GM03348 (cell line): ENCODE data around the gene HSP90B1.

Experiments used
- DNase-seq: peaks from one replicate; pipeline ENCODE4 v3.0.0; 2012; ENCODE audit warnings: low spot score

Gene HSP90B1

DNA sequence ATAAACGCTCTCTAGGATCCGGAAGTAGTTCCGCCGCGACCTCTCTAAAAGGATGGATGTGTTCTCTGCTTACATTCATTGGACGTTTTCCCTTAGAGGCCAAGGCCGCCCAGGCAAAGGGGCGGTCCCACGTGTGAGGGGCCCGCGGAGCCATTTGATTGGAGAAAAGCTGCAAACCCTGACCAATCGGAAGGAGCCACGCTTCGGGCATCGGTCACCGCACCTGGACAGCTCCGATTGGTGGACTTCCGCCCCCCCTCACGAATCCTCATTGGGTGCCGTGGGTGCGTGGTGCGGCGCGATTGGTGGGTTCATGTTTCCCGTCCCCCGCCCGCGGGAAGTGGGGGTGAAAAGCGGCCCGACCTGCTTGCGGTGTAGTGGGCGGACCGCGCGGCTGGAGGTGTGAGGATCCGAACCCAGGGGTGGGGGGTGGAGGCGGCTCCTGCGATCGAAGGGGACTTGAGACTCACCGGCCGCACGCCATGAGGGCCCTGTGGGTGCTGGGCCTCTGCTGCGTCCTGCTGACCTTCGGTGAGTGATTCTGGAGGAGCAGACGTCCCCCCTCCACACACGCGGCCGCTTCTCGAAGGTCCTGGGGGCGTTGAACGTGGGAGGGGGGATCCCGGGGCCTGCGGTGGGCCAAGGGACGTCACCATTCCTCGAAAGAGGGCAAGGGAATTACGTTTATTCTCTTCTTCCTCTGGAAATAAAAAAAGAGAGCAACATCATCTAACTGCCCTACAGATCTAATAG, at the start of gene HSP90B1:
Gene HSP90B1, plus strand, starts transcription at position 377 of the 753 bp plus-strand sequence. Its CDS starts 106 bp downstream, at position 483.
- DNase-seq = peak; percentile 100

DNA sequence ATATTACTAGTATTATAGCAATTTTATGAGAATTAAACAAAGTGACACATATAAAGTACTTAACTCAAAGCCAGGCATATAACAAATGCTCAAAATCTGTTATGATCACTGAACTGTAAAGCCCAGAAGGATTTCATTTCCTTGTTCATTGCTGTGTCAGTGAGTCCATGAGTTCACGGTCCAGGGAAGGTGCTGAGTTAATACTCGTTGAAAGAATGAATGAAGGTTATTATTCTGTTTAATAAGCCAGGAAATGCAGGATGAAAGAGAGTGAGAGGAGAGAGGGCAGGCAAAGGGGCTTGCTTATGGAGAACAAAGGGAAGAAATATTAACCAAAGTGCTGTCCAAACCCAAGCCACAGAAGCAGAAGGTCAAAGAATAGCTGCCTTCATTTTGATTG, 48.9 kb upstream of the HSP90B1 start:
- no peak for DNase-seq

DNA sequence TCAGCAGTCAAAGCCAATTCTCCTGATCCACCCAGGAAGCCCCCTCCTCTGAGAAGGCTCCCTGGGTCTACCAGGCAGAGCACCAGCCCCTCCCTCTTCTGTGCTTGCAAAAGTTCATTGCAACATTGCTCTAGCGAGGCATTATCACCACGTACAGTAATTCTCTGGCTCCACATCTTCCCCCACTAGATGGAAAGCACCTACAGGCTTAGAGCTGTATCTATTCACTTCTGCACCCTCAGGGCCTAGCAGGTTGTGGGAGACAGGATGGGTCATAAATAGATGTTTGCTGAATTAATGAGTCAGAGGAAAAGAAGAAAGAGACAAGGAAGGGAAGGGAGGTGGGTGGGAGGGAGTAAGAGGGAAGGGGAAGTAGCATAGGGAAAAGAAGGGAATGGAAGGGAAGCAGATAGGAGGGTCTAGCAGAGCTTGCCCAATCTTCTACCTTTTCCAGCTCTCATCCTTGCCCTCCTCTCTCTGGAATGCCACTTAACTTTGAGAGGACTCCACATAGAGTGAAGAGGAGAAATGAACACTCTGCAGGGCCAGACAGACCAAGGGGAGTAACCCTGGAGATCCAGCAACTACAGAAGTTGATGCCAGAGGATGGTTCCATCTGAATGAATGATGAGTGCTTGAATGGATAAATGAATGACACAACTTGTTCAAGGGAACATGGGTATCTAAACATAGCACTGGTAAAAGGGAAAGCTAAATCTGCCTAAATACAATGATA, 47.2 kb upstream of the HSP90B1 start:
- no peak for DNase-seq

DNA sequence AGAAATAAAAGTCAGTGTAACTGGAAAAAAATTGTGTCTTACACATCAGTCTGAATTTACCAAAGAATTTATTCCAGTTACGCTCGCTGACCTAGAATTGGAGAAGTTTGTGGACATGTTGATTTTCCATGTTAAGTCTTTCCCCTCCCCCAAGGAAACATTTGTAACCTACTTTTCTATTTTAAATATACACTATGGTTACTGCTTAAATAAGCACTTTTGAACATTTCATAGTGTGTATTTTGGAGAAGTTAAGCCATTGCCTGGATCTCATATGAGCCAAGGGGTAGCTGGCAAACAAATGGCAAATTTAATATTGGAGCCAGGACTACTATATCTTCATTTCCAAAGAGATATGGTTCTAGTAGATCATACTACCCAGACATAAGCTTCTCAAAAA, 46.3 kb upstream of the HSP90B1 start:
- no peak for DNase-seq

DNA sequence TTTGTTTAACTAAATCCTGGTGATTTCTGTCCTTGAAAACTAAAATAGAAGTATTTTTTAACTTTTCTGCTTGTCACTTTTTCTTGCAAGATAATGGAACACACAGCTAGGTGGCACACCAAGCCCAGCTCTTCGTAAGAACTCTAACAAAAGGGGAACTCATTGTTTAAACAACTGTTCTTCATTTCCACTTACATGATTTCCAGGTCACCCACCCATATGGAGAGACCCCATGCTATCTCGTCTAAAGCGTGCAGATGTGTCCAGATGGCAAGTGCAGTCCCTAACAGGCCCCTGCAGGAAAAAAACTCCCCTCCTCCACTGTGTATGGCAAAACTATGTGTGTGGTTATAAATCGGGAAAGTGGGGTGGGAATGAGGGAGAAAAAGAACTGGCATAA, 45.9 kb upstream of the HSP90B1 start:
- DNase-seq = peak; percentile 68

DNA sequence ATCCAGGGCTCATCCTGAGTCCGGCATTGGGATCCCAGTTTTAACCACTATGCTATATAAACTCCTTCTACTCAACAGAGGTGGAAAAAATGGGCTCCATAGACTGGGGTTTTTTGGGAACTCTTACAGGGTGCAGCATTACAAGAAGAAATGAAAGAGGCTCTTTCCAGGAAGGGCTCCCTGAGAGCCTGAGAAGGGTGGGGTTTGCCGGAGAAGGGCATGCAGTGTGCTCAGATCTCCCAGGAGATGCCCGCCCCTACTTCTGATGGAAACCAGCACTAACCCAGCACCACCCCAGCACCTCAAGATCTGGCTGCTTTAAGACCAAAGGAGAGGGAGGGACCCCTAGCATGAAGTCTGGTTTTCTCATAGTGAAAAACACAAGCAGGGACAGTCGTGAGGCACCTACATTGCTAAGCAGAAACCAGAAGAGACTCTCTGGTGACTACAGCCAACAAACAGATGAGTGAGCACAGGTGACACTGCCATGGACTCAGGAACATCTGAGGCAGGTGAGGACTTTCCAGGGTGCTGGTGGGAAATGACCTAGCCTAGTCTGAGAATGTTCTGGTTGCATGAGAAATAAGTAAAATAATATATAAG, 43.9 kb upstream of the HSP90B1 start:
- no peak for DNase-seq

DNA sequence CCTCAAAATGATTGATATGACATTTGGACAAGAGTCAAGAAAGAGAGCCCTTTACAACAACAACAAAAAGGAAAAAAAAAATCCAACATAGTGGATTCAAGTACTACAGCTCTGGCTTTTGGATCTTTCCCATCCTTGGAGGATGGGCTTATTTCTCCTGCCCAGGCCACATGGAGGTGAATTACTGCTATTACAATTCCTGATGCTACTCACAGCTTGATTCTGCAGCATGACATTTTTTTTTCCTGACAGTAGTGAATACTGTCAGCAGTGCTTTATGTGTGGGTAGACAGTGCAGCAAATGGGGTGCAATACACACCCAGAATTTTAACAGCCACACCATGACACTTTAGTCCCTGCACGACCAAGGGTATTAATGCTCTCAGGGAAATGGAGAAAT, 42.5 kb upstream of the HSP90B1 start:
- no peak for DNase-seq

DNA sequence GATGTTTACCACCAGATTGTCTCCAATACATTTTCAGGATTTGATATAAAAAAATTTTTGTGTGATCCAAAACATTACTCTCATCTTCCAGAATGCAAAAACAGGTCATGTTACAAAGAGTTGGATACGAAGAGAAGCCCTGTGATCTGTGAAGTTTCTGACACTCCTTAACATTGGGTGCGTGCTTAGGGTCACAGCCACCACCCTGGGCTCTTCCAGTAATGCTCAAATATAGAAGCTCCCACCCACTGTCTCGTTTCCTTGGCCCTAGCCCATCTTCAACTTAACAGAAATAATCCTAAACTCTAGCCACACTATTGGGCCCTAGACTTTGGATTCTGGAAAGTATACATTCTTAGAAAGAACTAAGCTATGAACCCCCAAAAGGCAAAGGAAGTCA, 32.9 kb upstream of the HSP90B1 start:
- DNase-seq = no peak

DNA sequence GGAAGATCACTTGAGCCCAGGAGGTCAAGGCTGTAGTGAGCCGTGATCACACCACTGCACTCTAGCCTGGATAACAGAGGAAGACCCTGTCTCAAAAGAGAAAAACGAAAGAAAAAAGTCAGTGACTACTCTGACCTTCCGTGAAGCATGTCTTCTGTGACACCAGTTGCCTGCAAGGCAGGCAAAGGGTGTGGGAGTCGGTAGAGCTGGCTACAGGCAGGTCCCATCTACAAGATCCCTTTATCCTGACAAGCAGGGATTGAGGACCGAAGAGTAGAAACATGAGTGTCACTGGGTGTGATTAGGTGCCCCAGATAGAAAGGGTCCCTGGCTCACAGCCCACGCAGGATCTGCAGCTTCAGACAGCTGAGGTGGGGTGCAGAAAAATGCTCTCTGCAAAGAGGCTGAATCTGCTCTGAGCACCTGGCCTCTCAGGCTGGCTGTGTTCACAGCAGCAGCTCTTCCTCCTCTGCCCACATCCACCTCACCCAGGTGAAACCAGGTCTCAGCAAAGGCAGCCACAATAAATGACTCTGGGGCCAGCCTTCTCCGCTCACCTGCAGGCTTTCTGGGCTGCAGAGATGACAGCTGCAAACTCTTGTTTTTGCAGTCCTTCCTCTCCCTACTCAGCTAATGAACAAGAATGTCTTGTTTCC, 28.6 kb upstream of the HSP90B1 start:
- DNase-seq = no peak

DNA sequence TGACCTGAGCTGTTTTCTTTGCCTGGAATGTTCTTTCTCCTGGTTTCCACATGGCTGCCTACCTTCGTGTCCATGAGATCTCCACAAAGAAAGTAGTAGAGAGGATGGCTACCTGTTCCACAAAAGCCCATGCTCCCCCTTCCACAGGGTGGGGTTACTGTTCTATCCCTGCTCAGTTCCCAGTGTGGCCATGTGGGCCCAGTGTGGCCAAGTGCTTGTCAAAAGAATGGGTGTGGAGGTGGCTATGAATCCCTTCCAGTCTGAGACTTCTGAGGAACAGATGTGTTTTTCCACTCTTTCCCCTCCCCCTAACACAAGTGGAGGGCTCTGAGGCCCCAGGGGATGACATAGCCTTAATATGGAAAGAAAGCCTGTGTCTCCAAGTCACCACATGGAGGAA, 26.2 kb upstream of the HSP90B1 start:
- no peak for DNase-seq

DNA sequence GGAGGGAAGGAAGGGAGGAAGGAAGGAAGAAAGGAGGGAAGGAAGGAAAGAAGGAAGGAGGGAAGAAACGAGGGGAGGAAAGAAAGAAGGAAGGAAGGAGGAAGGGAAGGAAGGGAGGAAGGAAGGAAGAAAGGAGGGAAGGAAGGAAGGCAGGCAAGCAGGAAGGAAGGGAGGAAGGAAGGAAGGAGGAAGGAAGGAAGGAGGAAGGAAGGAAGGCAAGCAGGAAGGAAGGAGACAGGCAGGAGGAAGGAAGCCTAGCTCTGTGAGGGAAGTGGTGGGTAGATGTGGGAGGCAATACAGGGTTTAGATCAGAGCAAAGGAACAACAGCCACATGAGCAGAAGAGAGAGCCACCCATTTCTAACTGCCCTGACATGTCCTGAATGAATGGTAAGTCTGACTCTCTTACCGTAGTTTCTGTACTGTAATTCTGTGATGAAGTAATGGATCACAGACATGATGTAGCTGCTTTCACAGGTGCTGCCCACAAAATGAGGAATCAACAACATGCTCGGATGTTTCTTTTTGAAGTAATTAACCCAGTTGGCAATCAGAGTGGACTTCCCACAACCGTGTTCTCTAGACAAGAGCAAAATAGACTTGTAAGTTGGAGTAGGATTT, 24.4 kb upstream of the HSP90B1 start:
- DNase-seq = no peak

DNA sequence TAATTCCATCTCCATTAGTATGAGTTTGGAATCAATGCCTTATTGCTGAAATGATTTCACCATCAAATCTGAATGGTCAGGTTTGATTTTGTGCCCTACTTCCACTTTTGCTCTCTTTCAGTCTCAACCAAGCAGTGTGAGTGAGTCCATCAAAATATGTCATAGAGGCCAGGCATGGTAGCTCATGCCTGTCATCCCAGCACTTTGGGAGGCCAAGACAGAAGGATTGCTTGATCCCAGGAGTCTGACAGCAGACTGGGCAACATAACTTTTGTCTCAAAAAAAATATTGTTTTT, 22.0 kb upstream of the HSP90B1 start:
- no peak for DNase-seq

DNA sequence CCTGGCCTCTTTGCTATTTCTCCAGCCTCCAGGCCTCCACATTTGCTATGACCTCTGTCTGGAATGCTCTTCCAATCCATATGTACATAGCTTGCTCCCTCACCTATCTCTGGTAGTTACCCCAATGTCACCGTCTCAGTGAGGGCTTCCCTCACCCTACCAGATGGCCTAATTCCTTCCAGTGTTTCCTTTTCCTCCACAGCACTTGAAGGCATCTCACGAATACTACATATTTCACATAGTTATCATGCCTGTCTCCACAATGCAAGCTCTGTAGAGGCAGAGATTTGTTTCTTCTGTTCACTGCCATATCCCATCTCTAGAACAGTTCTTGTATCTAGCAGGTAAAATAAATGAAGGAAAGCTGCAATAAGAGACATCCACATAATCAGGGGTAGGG, 21.3 kb upstream of the HSP90B1 start:
- DNase-seq = peak; percentile 74

DNA sequence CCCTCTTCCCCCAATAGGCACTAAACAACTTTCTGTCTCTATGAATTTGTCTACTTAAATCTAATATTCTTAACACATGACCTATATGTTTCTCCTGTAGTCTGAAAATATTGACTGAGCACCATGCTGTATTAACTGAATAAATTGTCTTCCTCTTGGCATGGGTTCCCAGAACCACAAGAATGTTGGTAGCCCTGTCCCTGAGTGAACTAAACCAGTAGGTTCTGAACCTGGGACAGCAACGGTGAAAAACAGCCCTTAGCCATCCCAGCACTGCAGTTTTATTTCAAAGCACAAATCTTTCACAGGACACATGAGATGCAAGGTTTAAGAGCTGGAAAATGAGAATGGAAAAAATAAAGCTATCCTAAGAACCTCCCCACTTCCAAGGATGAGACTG, 20.4 kb upstream of the HSP90B1 start:
- peak; percentile 55 for DNase-seq

DNA sequence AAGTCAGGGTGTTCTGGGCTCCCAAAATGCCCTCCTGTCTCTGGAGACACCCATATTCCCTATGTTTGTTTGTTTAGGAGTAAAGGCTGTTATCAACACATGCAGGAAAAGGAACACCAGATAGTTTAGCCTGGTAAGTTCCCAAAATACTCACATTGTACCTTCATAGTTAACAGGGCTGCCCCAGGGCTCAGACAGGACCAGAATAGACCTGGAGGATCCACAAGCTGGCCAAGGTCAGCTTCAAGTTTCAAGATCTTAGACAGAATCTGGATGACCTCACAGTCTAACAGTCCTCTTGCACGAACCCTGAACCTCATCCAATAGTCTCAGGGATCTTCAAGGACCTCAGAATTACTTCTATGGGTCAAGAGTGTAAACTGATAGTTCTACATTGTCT, 18.1 kb upstream of the HSP90B1 start:
- no peak for DNase-seq

DNA sequence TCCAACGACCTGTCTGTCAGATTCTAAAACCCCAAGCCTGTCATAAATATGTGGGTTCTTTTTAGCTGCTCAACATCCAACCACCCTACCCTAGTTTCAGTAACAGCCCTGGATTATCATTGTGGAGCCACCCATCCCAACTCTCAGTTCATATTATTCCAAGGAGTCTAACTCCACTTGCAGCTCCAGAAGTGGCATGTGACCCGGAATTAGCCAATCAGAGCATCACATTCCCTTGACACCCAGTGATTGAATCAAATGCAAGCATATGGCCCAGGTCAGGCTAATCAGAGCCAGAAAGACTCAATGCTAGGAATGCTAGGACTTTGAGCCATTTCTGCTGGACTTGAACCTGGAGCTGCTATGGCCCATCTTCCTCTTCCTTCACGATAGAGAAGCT, 17.1 kb upstream of the HSP90B1 start:
- no peak for DNase-seq

DNA sequence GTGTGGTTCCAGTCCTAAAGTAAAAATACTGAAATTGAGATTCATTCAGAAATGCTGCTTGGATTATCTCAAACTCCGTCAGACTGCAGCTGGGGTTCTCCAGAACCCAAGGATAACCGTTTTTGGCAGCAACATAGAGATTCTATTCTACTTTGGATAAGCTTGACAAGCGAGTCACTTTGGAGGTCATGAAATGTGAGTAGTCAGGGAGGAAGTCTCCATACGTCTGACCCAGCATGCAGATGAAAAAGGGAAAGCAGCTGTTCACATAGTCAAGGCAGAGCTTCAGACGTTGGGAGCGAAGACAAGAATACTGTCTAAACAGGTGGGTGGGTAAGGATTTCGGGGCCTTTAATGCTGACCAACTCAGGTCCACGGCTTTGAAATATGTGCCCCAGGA, 14.9 kb upstream of the HSP90B1 start:
- DNase-seq = no peak

DNA sequence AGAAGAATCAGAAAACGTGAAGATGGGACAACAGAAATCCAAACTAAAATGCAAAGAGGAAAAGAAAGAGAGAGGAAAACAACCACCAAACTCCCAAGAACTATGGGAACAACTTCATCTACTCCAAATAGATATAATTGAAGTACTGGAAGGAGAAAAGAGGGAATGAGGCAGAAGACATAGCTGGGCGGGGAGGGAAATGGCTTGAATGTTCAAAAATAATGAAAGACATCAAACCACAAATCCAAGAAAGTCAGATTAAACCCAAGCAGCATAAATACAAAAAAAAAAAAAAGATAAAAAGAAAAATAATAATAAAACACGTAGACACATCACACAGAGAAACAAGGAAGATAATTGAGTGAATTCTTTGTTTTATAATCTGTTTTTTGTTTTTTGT, 12.3 kb upstream of the HSP90B1 start:
- no peak for DNase-seq

DNA sequence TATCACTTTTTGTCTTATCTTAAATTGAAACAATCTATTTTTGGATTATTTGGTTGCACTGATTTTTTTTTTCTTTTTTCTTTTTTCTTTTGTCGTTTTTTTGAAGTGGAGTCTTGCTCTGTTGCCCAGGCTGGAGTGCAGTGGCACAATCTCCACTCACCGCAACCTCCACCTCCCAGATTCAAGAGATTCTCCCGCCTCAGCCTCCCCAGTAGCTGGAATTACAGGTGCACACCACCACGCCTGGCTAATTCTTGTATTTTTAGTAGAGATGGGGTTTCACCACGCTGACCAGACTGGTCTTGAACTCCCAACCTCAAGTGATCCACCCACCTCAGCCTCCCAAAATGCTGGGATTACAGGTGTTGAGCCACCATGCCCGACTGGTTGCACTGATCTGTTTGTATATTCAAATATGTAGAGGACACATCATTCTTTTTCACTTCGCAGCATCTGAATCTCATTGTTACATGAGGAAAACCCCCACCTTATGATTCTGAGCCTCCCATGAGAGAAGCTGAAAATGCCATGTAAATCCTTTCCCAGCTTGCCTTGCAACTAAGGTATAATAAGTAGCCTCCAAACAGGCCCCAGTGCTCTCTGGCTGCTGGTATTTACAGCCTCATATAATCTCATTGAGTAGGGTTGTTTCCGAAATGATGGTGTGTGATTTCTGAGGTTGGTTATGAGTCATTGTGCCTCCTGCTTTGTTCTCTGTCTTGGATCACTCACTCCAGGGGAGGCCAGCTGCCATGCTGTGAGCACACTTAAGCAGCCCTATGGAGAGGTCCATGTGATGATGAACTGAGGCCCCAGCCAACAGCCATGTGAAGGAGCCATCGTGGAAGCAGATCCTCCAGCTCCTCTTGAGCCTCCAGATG, 5.2 kb upstream of the HSP90B1 start:
- DNase-seq = peak; percentile 21

DNA sequence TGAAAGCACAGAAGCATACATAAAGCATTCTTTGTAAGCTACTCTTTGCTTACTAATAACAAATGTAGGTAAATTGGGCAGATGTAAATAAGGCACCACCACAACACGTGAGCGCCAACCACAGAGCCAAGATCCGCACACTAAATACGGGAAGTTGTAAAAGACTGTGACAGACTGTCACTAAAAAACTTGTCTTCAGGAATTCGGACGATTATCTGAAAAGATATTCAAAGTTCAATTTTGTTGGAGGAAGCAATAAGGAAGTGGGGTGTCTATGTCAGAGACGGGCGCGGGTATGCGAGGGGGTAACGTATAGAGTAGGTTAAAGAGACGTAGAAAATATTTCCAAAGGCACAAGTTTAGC, 1.5 kb upstream of the HSP90B1 start:
- DNase-seq = no peak

DNA sequence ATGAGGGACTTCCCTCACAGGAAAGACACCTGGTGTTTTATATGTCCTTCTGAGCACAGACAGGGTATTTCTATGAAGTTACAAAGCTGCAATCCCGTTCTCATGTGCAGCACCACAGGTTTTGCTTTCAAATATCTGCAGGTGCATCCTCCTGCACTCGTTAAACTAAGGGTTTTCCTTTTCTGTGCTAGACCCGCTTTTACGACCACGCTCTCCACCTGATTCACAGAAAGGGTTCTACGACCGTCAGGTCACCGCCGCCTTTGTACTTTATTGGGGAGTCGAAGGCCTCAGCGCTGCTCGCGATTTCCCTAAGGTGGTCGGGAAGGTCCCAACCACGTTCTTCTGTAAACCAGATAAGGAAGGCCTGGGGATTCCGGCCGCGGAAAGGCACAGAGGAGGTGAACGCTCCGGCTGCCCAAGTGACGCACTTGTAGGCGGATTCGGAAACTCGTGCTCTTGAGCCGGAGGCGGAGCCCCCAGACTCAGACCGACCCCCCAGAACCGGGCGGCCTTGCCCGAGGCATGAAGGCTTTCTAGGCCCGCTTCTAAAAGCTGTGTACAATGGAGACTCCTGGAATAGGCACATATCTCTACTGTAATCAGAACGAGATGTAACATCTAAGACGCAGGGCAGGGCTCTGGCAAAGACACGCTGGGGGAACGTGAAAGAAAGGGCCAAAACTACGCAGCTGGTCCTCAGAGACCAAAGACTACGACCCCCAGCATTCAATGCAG, 995 bp upstream of the HSP90B1 start:
- peak; percentile 92 for DNase-seq
